ENCODE results near the gene CTIF.

Gene CTIF

DNA sequence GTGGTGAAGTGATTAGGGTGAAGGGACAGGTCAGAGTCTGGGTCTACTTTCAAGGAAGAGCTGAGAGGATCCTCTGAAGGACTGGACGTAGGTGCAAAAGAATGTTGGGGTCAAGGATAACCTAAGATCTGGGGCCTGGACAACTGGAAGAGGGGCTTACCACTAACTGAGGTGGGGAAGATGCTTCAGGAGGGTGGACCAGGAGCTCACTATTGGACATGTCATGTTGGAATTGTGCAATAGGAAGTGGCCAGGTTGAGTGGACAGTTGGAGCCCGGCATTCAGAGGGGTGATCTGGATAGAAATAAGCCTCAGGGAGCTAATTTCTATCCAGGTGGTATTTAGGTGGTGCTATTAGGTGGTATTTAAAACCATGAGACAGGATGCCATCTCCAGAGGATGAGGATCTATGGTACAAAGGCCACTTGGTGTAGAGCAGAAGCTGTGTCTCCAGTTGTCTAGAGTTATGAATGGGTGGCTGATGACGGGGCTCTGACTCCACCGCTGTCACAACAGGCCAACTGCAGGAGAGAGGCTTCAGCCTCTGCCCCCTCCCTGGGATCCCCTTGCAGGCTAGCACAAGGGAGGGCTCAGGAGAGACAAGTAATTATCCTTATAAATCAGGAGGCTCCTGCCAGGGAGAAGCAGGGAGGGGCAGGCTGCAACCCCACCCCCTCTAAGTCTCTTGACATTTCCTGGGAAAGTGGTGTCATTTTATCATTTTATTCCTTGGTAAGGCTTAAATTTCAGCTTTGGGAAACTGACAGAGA, 254.0 kb downstream of the CTIF start:
- DNase-seq (ENCODE audit: insufficient read length, low spot score) (no peak), FAIRE-seq (no peak)

- no peak for FAIRE-seq
Observed at GRCh38 chr18:48794251-48794970, 255.6 kb downstream of the CTIF start.

GRCh38 chr18:48795696-48796095, 256.9 kb downstream of the CTIF start:
- DNase-seq (ENCODE audit: insufficient read length, low spot score) (no peak), FAIRE-seq (no peak)

More at GRCh38 chr18:48794251-48794970, 255.6 kb downstream of the CTIF start:
- no peak for DNase-seq (ENCODE audit: insufficient read length, low spot score)

- DNase-seq (ENCODE audit: insufficient read length, low spot score) = no peak
- FAIRE-seq = no peak
Observed at GRCh38 chr18:48796491-48797205, 257.8 kb downstream of the CTIF start.

DNA sequence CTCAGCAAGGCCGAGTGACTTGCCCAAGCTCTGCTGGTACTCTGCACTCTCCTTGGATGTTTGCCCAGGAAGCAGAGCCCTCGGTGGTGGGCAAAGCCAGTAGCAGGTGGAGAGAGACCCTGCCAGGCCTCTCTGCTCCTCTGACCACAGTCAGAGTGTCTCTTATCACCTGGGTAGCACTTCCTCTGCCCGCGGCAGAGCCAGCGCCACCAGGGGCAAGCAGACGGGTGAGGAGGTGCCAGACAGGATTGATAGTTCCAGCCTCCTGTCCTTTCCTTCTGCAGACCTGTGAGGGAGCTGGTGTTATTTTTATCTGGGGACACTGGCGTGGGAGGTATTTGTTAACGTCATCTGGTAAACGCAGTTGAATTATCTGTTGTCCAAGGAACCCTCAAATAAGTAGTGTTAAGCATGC, 259.0 kb downstream of the CTIF start:
- DNase-seq (ENCODE audit: insufficient read length, low spot score) = no peak
- no peak for FAIRE-seq

GRCh38 chr18:48798334-48799245, 259.8 kb downstream of the CTIF start:
- no peak for FAIRE-seq
- no peak for DNase-seq (ENCODE audit: insufficient read length, low spot score)

DNA sequence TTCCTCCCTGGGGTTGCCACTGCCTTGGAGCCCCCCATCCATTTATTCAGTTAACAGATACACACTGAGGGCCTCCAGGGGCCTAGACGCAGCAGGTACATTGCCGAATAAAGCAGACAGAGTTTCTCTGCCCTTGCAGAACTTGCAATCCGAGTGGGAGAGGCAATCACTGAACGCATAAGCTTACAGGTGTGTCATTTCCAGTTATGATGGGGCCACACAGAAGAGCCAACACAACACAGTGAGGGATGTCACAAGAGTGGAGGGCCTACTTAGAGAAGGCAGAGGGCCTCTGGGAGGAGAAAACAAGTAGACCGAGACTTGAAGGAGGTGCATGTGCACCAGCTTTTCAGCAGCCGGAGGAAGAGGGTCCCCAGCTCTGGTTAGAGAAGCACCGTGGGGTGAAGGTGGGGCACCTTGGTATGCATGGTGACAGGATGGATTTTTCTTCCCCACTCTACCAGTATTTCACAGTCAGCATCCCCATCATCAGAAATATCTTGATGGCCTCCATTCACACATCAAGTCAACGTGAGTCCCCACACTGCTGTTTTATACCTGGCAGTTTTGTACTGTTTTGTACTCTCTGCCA, 261.0 kb downstream of the CTIF start:
- DNase-seq (ENCODE audit: insufficient read length, low spot score) (no peak), FAIRE-seq (no peak)

- DNase-seq (ENCODE audit: insufficient read length, low spot score) = no peak
- FAIRE-seq = no peak
Observed at GRCh38 chr18:48800466-48800865, 261.6 kb downstream of the CTIF start.

- no peak for FAIRE-seq
- DNase-seq (ENCODE audit: insufficient read length, low spot score) = no peak
Observed at GRCh38 chr18:48800876-48801727, 262.3 kb downstream of the CTIF start.

GRCh38 chr18:48801728-48802542, 263.1 kb downstream of the CTIF start:
- FAIRE-seq (no peak), DNase-seq (ENCODE audit: insufficient read length, low spot score) (no peak)

- DNase-seq (ENCODE audit: insufficient read length, low spot score) (no peak), FAIRE-seq (no peak)
Observed at GRCh38 chr18:48802543-48803290, 263.9 kb downstream of the CTIF start.

- no peak for DNase-seq (ENCODE audit: insufficient read length, low spot score)
- no peak for FAIRE-seq
Observed at GRCh38 chr18:48803518-48803917, 264.7 kb downstream of the CTIF start.

GRCh38 chr18:48803951-48804855, 265.4 kb downstream of the CTIF start:
- FAIRE-seq (no peak), DNase-seq (ENCODE audit: insufficient read length, low spot score) (no peak)

DNA sequence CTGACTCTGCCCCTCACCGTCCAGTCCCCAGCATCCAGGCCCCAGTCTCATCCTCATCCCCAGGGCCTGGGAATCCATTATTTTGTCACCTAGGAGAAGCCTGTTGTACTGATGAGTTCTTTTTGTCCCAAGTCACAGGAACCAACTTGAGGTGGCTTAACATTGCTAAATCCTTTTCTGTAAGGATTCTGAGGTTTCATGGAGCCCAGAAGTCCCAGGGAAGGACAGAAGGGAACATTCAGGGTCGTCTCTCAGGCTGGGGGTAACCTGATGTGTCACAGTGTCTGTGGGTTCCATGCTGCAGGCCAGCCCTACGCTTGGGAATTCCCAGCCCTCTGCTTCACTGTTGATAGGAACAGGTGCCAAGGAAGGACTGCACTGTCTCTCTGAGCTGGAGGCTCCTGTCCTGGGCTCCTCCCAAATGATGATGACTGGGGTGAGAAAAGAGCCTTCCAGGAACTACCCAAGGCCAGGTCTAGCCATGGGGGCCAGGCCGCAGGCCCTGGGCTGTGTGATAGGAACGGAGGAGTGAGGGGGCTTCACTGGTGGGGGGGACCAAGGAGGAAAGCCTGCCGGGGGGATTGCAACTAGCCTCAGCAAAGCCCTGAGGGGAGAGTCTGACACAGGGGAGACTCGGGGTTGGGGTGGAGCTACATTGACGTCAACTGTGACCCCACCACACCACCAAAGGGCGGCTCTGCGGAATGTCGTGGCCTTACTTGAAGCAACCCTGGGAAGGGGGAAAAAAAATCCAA, 266.2 kb downstream of the CTIF start:
- DNase-seq (ENCODE audit: insufficient read length, low spot score) = no peak
- FAIRE-seq = no peak

DNA sequence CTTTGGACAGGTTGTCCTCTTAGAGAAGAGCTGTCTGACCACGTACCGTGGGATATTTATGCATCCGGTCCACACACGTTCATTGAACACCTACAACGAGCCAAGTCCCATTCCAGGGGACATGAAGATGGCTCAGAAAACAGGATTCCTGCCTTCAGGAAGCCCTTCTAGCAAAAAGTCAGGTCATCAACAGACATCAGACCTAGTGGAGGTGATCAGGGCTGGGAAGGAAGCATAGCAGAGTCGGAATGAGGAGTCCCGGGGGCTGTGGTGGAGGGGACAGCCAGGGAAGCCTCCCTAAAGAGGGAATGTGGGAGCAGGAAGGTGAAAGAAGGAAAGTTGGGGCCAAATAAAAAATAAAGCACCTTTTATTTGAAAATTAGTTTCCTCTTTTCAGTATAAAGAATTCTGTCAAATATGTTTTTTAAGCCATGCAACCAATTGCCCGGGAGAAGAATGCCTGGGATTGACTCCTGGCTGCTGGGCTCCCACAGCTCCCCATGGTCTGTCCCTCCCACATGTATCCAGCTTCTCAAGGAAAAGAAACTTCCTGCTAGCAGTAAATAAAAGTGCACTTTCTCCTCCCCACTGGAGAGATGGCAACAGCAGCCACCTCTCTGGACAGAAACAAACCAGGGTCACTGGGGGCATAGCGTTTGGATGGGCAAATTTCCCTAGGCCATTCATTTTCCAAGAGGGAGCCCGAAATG, 267.1 kb downstream of the CTIF start:
- FAIRE-seq (no peak), DNase-seq (ENCODE audit: insufficient read length, low spot score) (no peak)

Data from HTR-8/SVneo (cell line).